Fibroblast of villous mesenchyme (primary cell): ENCODE measurements around the gene KNTC1. TPM values are rescaled to one million over a fixed set of nuclear protein-coding genes. Genes with fewer than 3 reads are reported as not detected.

ENCODE experiments used
- DNase-seq: peaks from one replicate; pipeline ENCODE4 v3.0.0-alpha.2; 2010; ENCODE audit warnings: low read depth
- H3K4me3 ChIP-seq: 2 replicates; pipeline ENCODE4 v1.5.1; 2011; ENCODE audit warnings: low read depth, mild to moderate bottlenecking, low read length
- total RNA-seq: library from RNA; depleted of rRNA; stranded (reverse); fragments of >200 nt; gene quantifications from 2 replicates; pipeline ENCODE4 v1.2.3, GENCODE V29; 2012
- TF ChIP-seq, protein P1 (sequence below): IDR thresholded peaks from 2 replicates; pipeline ENCODE4 v1.5.1; 2012; ENCODE audit warnings: low read depth, mild to moderate bottlenecking, low read length; ENCODE audit not compliant: insufficient read depth

The KNTC1 gene
- total RNA-seq, 1 donor, result 28.5 TPM

GRCh38 chr12:122518908-122519307 is 8.1 kb upstream of the KNTC1 start:
- H3K4me3 ChIP-seq, result no peak overlapping the region
- TF ChIP-seq, protein P1, sequence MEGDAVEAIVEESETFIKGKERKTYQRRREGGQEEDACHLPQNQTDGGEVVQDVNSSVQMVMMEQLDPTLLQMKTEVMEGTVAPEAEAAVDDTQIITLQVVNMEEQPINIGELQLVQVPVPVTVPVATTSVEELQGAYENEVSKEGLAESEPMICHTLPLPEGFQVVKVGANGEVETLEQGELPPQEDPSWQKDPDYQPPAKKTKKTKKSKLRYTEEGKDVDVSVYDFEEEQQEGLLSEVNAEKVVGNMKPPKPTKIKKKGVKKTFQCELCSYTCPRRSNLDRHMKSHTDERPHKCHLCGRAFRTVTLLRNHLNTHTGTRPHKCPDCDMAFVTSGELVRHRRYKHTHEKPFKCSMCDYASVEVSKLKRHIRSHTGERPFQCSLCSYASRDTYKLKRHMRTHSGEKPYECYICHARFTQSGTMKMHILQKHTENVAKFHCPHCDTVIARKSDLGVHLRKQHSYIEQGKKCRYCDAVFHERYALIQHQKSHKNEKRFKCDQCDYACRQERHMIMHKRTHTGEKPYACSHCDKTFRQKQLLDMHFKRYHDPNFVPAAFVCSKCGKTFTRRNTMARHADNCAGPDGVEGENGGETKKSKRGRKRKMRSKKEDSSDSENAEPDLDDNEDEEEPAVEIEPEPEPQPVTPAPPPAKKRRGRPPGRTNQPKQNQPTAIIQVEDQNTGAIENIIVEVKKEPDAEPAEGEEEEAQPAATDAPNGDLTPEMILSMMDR, result no peak
- no peak for DNase-seq

DNA sequence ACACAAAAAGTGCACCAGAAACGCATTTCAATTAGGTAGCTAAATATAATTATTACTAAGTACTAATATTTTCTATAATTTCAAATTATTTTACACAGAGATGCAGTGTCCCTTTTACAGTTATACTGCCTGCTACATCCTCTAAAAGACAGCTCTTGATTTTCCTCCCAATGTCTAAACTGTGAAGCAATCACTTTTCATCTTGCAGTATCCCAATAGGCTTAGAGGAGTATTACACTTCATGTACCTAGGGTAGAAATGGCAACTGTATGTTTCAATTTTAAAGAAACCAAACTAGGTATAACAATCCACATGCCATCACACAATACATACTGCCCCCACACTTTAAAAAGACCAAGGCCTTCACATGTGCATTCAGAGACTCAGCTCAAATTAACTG is 7.6 kb upstream of the KNTC1 start:
- TF ChIP-seq, protein P1, result no peak
- no peak overlapping the region for H3K4me3 ChIP-seq
- no peak for DNase-seq

DNA sequence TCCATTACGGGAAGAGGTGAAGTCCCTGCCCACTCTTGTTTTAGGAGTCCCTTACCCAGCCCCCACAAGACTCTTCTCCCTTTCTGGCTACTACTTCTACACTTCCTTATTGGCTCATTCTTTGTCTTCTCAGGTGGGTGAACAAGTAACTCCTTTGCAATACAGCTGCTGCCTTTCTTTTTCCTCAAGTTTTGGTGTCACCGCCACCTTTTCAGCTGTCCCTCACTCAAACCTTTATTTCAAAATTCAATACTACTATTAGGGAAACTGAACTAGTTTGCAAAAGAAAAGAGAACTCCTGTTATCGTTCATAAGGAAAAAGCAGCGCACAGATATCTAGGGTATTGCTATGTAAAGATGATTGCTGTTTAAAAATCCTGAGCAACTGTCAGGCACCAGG is 6.4 kb upstream of the KNTC1 start:
- DNase-seq, result no peak
- no peak overlapping the region for H3K4me3 ChIP-seq
- TF ChIP-seq, protein P1, result no peak

DNA sequence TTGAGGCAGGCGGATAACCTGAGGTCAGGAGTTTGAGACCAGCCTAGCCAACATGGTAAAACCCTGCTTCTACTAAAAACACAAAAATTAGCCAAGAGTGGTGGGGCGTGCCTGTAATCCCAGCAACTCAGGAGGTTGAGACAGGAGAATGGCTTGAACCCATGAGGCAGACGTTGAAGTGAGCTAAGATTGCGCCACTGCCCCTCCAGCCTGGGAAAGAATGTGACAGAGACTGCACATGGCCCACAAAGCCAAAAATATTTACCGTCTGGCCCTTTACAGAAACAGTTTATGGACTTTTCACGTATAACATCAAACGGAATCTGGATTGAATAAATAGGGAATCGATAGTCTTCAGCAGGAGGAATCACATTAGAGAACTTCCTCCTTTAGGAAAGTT is 3.8 kb upstream of the KNTC1 start:
- DNase-seq, result peak; percentile 95
- H3K4me3 ChIP-seq, result peak overlapping the region; percentile 78
- TF ChIP-seq, protein P1, result no peak

GRCh38 chr12:122523846-122524718 is 3.0 kb upstream of the KNTC1 start:
- peak overlapping the region; percentile 78 for H3K4me3 ChIP-seq
- peak; percentile 49 for DNase-seq
- TF ChIP-seq, protein P1, result no peak

GRCh38 chr12:122527478-122527944 is 462 bp downstream of the KNTC1 start:
- peak; percentile 29 for DNase-seq
- TF ChIP-seq, protein P1, result no peak
- H3K4me3 ChIP-seq, result peak overlapping the region; percentile 85

- DNase-seq, result no peak
- TF ChIP-seq, protein P1, result no peak
- H3K4me3 ChIP-seq, result no peak overlapping the region
Measured at GRCh38 chr12:122528582-122528981, 1.5 kb downstream of the KNTC1 start.
